Neural cell (in vitro differentiated cells): Measurements from ENCODE around the gene FOXJ2. TPM values are rescaled to one million over a fixed set of nuclear protein-coding genes. Genes with fewer than 3 reads are reported as not detected.

ENCODE experiments used
- H2AFZ ChIP-seq: fragments of 200-600, 300-800 bp; sonication (generic), shearing (Covaris generic); 2 replicates; pipeline ENCODE4 v1.6.0; 2014; ENCODE audit warnings: low read depth, mild to moderate bottlenecking, antibody characterized with exemption, low read length, moderate library complexity
- H3F3A ChIP-seq: fragments of 200-600 bp; shearing (Covaris generic); 2 replicates; pipeline ENCODE4 v1.6.1; 2016; ENCODE audit warnings: mild to moderate bottlenecking, moderate library complexity, mixed read lengths, antibody characterized with exemption, low read length; ENCODE audit not compliant: insufficient read depth, poor library complexity, severe bottlenecking
- H3K27ac ChIP-seq: fragments of 200-600, 300-800 bp; sonication (generic), shearing (Covaris generic); 2 replicates; pipeline ENCODE4 v1.5.1; 2014; ENCODE audit warnings: mild to moderate bottlenecking, low read length, moderate library complexity
- H3K27me3 ChIP-seq: fragments of 300-800, 200-600 bp; sonication (generic), shearing (Covaris generic); 2 replicates; pipeline ENCODE4 v1.6.0; 2014; ENCODE audit warnings: mild to moderate bottlenecking, low read depth, low read length, moderate library complexity; ENCODE audit not compliant: insufficient read depth
- H3K36me3 ChIP-seq: fragments of 300-800, 200-600 bp; sonication (generic), shearing (Covaris generic); 2 replicates; pipeline ENCODE4 v1.5.1; 2014; ENCODE audit warnings: mild to moderate bottlenecking, antibody characterized with exemption, low read length, moderate library complexity; ENCODE audit not compliant: insufficient read depth
- H3K4me2 ChIP-seq: fragments of 300-800, 200-600 bp; sonication (generic), shearing (Covaris generic); 2 replicates; pipeline ENCODE4 v1.6.0; 2014; ENCODE audit warnings: mild to moderate bottlenecking, low read length
- H3K4me3 ChIP-seq: fragments of 300-800, 200-600 bp; sonication (generic), shearing (Covaris generic); 2 replicates; pipeline ENCODE4 v1.5.1; 2014; ENCODE audit warnings: mild to moderate bottlenecking, low read length, moderate library complexity
- H3K79me2 ChIP-seq: fragments of 200-600 bp; shearing (Covaris generic); replicated peaks from 2 replicates; pipeline ENCODE4 v1.6.0; 2014; ENCODE audit warnings: mild to moderate bottlenecking, low read length, moderate library complexity; ENCODE audit not compliant: insufficient read depth
- H3K9ac ChIP-seq: fragments of 300-800, 200-600 bp; sonication (generic), shearing (Covaris generic); 2 replicates; pipeline ENCODE4 v1.6.1; 2016; ENCODE audit warnings: mild to moderate bottlenecking, low read length, mixed read lengths
- H3K9me2 ChIP-seq: fragments of 200-600 bp; shearing (Covaris generic); 2 replicates; pipeline ENCODE4 v1.6.1; 2016; ENCODE audit warnings: mild to moderate bottlenecking, low read length, mixed read lengths; ENCODE audit not compliant: insufficient read depth
- H3K9me3 ChIP-seq: fragments of 200-600, 300-800 bp; sonication (generic), shearing (Covaris generic); 2 replicates; pipeline ENCODE4 v1.6.1; 2016; ENCODE audit warnings: mild to moderate bottlenecking, mixed run types, low read length, moderate library complexity, mixed read lengths
- H4K20me1 ChIP-seq: fragments of 200-600 bp; shearing (Covaris generic); 2 replicates; pipeline ENCODE4 v1.6.1; 2016; ENCODE audit warnings: mild to moderate bottlenecking, mixed run types; ENCODE audit not compliant: insufficient read depth
- CTCF ChIP-seq: fragments of 450-650 bp; IDR thresholded peaks from 2 replicates; pipeline ENCODE4 v1.5.1; 2014; ENCODE audit warnings: antibody characterized with exemption, mild to moderate bottlenecking, moderate library complexity; ENCODE audit not compliant: poor library complexity, severe bottlenecking
- EP300 ChIP-seq: fragments of 450-650 bp; conservative IDR thresholded peaks from 2 replicates; pipeline ENCODE4 v1.6.1; 2014; ENCODE audit warnings: antibody characterized with exemption, mild to moderate bottlenecking, moderate library complexity; ENCODE audit not compliant: poor library complexity, severe bottlenecking
- EZH2 ChIP-seq: fragments of 200-600, 300-800 bp; shearing (Covaris generic), sonication (generic); IDR thresholded peaks from 2 replicates; pipeline ENCODE4 v1.6.1; 2014; ENCODE audit warnings: antibody characterized with exemption, low read length, borderline replicate concordance, mild to moderate bottlenecking; ENCODE audit not compliant: insufficient read depth, poor library complexity, severe bottlenecking
- MXI1 ChIP-seq: fragments of 450-650 bp; conservative IDR thresholded peaks from 2 replicates; pipeline ENCODE4 v1.6.1; 2014; ENCODE audit warnings: antibody characterized with exemption, mild to moderate bottlenecking; ENCODE audit not compliant: poor library complexity, severe bottlenecking
- POLR2AphosphoS5 ChIP-seq: IDR thresholded peaks from 2 replicates; pipeline ENCODE4 v1.6.1; 2012
- RAD21 ChIP-seq: fragments of 450-650 bp; conservative IDR thresholded peaks from 2 replicates; pipeline ENCODE4 v1.6.1; 2014; ENCODE audit warnings: antibody characterized with exemption, mild to moderate bottlenecking, moderate library complexity
- REST ChIP-seq: IDR thresholded peaks from 2 replicates; pipeline ENCODE4 v1.6.1; 2012; ENCODE audit warnings: borderline replicate concordance
- SMC3 ChIP-seq: fragments of 450-650 bp; conservative IDR thresholded peaks from 2 replicates; pipeline ENCODE4 v1.6.1; 2014; ENCODE audit warnings: antibody characterized with exemption, mild to moderate bottlenecking, moderate library complexity; ENCODE audit not compliant: poor library complexity
- TAF1 ChIP-seq: IDR thresholded peaks from 2 replicates; pipeline ENCODE4 v1.6.1; 2012; ENCODE audit warnings: low read depth
- polyA plus RNA-seq: library from polyadenylated mRNA; depleted of rRNA; stranded (reverse); fragments of >200 nt; gene quantifications from 2 replicates; pipeline ENCODE4 v1.2.3, GENCODE V29; 2014

FOXJ2 gene
- polyA plus RNA-seq, 1 donor from 2014 or later: 5.8 TPM

DNA sequence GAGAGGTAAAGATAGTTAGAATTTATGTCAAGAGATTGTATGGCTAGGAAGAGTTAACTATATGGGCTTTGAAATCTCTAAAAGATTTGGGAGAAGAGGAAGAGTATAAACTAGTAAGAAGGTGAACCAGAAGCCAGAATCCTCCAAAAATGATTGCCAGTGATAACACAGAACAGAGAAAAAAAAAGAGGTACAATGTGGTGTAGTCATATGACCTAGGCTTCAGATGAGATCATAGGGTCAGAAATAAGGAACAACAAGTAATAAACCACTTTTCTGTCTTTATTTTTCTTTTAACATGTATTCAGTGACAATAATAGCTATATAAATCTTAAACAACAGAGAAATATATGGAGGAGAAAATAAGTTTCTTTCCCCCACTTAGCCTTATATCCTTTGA, 47.6 kb downstream of the FOXJ2 start:
- no peaks in the 10 kb centered on the region for H3F3A ChIP-seq
- no peaks in the 10 kb centered on the region for H4K20me1 ChIP-seq
- no peaks in the 10 kb centered on the region for H3K36me3 ChIP-seq
- H3K9me2 ChIP-seq: no peaks in the 10 kb centered on the region
- no peaks in the 10 kb centered on the region for H3K9me3 ChIP-seq
- no peak overlapping the region for H3K4me3 ChIP-seq
- no peak overlapping the region for H3K4me2 ChIP-seq
- H3K27ac ChIP-seq: no peak overlapping the region
- no peaks in the 10 kb centered on the region for H3K27me3 ChIP-seq
- no peak overlapping the region for H2AFZ ChIP-seq
- H3K9ac ChIP-seq: no peak overlapping the region
- no peak for TF ChIP-seq RAD21
- TF ChIP-seq TAF1: no peak
- TF ChIP-seq CTCF: no peak
- no peak for TF ChIP-seq REST
- no peak for TF ChIP-seq POLR2AphosphoS5
- no peak for TF ChIP-seq SMC3
- TF ChIP-seq MXI1: no peak
- TF ChIP-seq EZH2: no peak
- no peak for TF ChIP-seq EP300
- peaks cover 27% of the 10 kb centered on the region for H3K79me2 ChIP-seq

- Histone ChIP-seq H3K27me3 (no peaks in the 10 kb centered on the region), H3K9ac (peak overlapping the region; percentile 98), H3F3A (no peaks in the 10 kb centered on the region), H3K27ac (peak overlapping the region; percentile 99), H2AFZ (peak overlapping the region; percentile 97), H3K9me2 (no peaks in the 10 kb centered on the region), H3K9me3 (no peaks in the 10 kb centered on the region), H3K4me3 (peak overlapping the region; percentile 81), H3K4me2 (peak overlapping the region; percentile 97), H3K79me2 (peaks cover 39% of the 10 kb centered on the region), H3K36me3 (no peaks in the 10 kb centered on the region), H4K20me1 (no peaks in the 10 kb centered on the region)
- TF ChIP-seq TAF1: no peak
- no peak for TF ChIP-seq POLR2AphosphoS5
- no peak for TF ChIP-seq EZH2
- TF ChIP-seq RAD21: no peak
- TF ChIP-seq SMC3: no peak
- no peak for TF ChIP-seq EP300
- no peak for TF ChIP-seq CTCF
- TF ChIP-seq REST: no peak
- TF ChIP-seq MXI1: no peak
These were observed 48.9 kb downstream of the FOXJ2 start for GRCh38 chr12:8081251-8081920.
